Loucy (cell line): Measurements from ENCODE around the gene RHEBL1.

Experiments
- H2AFZ ChIP-seq: fragments of 200-600 bp; sonication (generic); 2 replicates; pipeline ENCODE4 v1.6.0; 2016; ENCODE audit warnings: antibody characterized with exemption, mild to moderate bottlenecking, low read length, moderate library complexity
- H3F3A ChIP-seq: fragments of 200-600 bp; 2 replicates; pipeline ENCODE4 v1.6.0; 2016; ENCODE audit warnings: antibody characterized with exemption, low read depth, mild to moderate bottlenecking
- H3K27me3 ChIP-seq: fragments of 200-600 bp; sonication (generic); 2 replicates; pipeline ENCODE4 v1.6.1; 2014; ENCODE audit warnings: low read length, mild to moderate bottlenecking; ENCODE audit not compliant: insufficient read depth, poor library complexity, severe bottlenecking
- H3K36me3 ChIP-seq: fragments of 200-600 bp; sonication (generic); 2 replicates; pipeline ENCODE4 v1.6.1; 2016; ENCODE audit warnings: low read length; ENCODE audit not compliant: insufficient read depth
- H3K4me1 ChIP-seq: fragments of 200-600 bp; sonication (generic); 2 replicates; pipeline ENCODE4 v1.5.1; 2014; ENCODE audit warnings: low read length, mild to moderate bottlenecking; ENCODE audit not compliant: insufficient read depth, poor library complexity, severe bottlenecking
- H3K4me2 ChIP-seq: fragments of 200-600 bp; sonication (generic); 2 replicates; pipeline ENCODE4 v1.6.0; 2014; ENCODE audit warnings: antibody characterized with exemption, low read length, low read depth, mild to moderate bottlenecking; ENCODE audit not compliant: poor library complexity, severe bottlenecking
- H3K4me3 ChIP-seq: fragments of 200-600 bp; sonication (generic); 2 replicates; pipeline ENCODE4 v1.5.1; 2014; ENCODE audit warnings: low read length, mild to moderate bottlenecking, mixed read lengths; ENCODE audit not compliant: poor library complexity, severe bottlenecking
- H3K79me2 ChIP-seq: fragments of 200-600 bp; sonication (generic); 2 replicates; pipeline ENCODE4 v1.6.1; 2014; ENCODE audit warnings: low read length; ENCODE audit not compliant: insufficient read depth
- H3K9ac ChIP-seq: fragments of 200-600 bp; sonication (generic); 2 replicates; pipeline ENCODE4 v1.6.0; 2014; ENCODE audit warnings: mild to moderate bottlenecking, low read depth, low read length, moderate library complexity; ENCODE audit not compliant: poor library complexity, severe bottlenecking
- H3K9me2 ChIP-seq: fragments of 200-600 bp; sonication (generic); replicated peaks from 2 replicates; pipeline ENCODE4 v1.6.1; 2016; ENCODE audit warnings: low read depth, low read length, mixed read lengths
- H3K9me3 ChIP-seq: fragments of 200-600 bp; sonication (generic); 2 replicates; pipeline ENCODE4 v1.6.1; 2014; ENCODE audit warnings: mild to moderate bottlenecking, antibody characterized with exemption, low read length, low read depth; ENCODE audit not compliant: insufficient read depth
- H4K20me1 ChIP-seq: fragments of 200-600 bp; sonication (generic); 2 replicates; pipeline ENCODE4 v1.6.0; 2014; ENCODE audit warnings: antibody characterized with exemption, low read length, mild to moderate bottlenecking; ENCODE audit not compliant: insufficient read depth, poor library complexity, severe bottlenecking
- EZH2phosphoT487 ChIP-seq: fragments of 200-600 bp; IDR thresholded peaks from 2 replicates; pipeline ENCODE4 v1.6.1; 2018; ENCODE audit warnings: antibody characterized with exemption, mild to moderate bottlenecking, moderate library complexity, borderline replicate concordance
- TF ChIP-seq, protein P1 (sequence below): fragments of 200-600 bp; sonication (generic); conservative IDR thresholded peaks from 2 replicates; pipeline ENCODE4 v1.5.1; 2014; ENCODE audit warnings: mild to moderate bottlenecking, antibody characterized with exemption, low read length

Gene RHEBL1

DNA sequence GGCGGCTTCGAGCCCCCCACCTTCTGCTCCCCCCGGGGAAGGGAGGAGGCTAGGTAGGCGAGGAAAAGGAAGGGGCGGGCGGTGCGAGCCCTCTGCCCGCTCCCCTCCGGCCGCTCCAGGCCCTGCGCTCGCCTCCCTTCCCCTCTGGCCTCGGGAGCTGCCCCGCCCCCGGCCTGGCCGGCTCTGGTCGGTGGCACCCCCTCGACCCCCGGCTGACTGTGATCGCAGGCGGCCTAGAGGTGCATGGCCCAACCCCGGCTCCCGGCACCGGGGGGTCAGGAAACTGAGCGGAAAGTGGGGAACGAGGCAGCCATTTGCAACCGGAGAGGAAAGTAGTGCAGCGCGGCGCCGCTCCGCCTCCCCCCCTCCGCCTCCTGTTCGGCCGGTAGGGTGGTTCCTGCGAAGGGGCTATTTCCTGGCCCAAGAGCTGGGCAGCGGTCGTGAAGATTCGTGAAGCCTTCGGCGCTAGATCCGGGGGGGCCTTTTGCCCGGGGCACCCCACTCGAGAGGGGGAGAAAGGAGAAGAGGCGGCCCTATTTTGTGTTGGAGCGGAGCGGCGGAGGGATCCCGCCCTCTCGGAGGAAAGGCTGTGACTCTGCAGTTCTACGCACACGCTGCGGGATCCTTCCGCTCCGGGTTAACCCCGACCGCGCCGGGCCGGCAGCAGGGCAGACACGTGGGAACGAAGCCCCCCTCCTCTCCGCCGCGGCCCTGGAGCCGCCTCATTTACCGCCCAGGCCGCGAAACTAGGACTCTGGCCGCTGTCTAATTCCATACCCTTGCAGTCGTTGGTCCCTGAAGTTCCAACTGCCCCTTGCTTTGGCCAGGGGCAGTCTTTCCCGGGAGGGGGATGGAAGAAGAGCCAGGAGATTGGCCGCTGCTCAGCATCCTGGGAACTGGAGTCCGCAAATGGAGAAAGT is 9.3 kb downstream of the RHEBL1 start, which contains the start of gene KMT2D:
Gene KMT2D, minus strand, starts transcription at position 558 of the 920 bp plus-strand sequence. CDS start 5,470 bp downstream, outside the sequence.
- Histone ChIP-seq H3K4me2 (peak within 1 kb of the TSS; percentile 99), H4K20me1 (peaks cover 45% of the 10 kb centered on the region), H2AFZ (peak within 1 kb of the TSS; percentile 93), H3K9ac (peak within 1 kb of the TSS; percentile 94), H3K36me3 (no peaks in the 10 kb centered on the region; the same call in 1 of the 2 replicates), H3K79me2 (peaks cover 60% of the 10 kb centered on the region), H3K4me1 (peaks cover 21% of the 10 kb centered on the region), H3K4me3 (peak within 1 kb of the TSS; percentile 86), H3K27me3 (peaks cover 12% of the 10 kb centered on the region), H3F3A (no peaks in the 10 kb centered on the region), H3K9me2 (no peaks in the 10 kb centered on the region), H3K9me3 (no peaks in the 10 kb centered on the region)
- TF ChIP-seq, protein P1, sequence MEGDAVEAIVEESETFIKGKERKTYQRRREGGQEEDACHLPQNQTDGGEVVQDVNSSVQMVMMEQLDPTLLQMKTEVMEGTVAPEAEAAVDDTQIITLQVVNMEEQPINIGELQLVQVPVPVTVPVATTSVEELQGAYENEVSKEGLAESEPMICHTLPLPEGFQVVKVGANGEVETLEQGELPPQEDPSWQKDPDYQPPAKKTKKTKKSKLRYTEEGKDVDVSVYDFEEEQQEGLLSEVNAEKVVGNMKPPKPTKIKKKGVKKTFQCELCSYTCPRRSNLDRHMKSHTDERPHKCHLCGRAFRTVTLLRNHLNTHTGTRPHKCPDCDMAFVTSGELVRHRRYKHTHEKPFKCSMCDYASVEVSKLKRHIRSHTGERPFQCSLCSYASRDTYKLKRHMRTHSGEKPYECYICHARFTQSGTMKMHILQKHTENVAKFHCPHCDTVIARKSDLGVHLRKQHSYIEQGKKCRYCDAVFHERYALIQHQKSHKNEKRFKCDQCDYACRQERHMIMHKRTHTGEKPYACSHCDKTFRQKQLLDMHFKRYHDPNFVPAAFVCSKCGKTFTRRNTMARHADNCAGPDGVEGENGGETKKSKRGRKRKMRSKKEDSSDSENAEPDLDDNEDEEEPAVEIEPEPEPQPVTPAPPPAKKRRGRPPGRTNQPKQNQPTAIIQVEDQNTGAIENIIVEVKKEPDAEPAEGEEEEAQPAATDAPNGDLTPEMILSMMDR: no peak
- TF ChIP-seq EZH2phosphoT487: no peak

DNA sequence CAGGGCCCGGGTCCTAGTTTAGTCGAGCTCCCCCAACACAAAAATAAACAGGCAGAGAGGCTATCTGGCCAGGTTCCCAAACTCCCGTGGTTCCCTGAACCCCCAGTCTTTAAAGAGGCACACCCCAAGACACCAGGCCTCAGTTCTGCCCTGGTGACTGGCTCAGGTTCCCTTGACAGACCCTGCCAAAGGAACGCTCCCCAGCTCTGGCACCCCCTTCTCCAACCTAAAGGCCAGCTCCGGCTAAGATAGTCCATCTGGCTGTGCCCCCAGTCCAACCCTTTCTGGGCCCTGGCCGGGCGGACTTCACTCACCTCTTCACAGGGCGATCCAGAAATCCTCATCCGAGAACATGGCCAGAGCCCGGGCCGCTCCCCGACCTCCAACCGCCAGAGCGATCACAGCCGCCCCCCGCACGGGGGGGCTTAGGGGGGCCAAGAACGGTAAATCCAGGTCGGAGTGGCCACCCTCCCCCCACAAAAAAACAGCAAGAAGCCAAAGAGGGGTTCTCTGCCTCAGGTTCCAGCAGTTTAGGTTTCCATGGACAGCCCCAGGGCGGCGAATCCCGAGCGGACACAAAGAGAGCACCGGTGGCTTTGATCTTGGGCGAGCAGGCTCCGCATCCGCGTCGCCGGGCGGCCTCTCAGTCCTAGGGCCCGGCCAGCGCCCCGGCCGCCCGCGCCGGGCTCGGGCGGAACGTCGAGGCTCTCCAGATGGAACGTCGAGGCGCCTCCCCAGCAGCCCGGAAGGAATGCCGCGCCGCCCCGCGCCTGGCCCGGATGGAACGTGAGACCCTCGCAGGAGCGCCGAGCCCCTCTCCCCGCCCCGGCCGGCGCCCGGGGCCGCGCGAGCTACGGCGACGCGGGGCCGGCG is 10.2 kb downstream of the RHEBL1 start:
- Histone ChIP-seq H2AFZ (peak overlapping the region; percentile 93; the same call in 1 of the 2 replicates), H3K36me3 (peaks cover 8% of the 10 kb centered on the region), H3K4me3 (peak overlapping the region; percentile 86), H3K79me2 (peaks cover 70% of the 10 kb centered on the region), H3K27me3 (peaks cover 12% of the 10 kb centered on the region), H3K4me1 (peaks cover 30% of the 10 kb centered on the region), H3F3A (no peaks in the 10 kb centered on the region), H3K9ac (peak overlapping the region; percentile 94), H3K9me3 (no peaks in the 10 kb centered on the region), H3K9me2 (no peaks in the 10 kb centered on the region), H4K20me1 (peaks cover 55% of the 10 kb centered on the region), H3K4me2 (peak overlapping the region; percentile 99)
- TF ChIP-seq EZH2phosphoT487: no peak
- TF ChIP-seq, protein P1: no peak

- H3K4me1 ChIP-seq: peaks cover 30% of the 10 kb centered on the region
- peak overlapping the region; percentile 94 for H3K9ac ChIP-seq
- no peaks in the 10 kb centered on the region for H3K9me3 ChIP-seq
- H3F3A ChIP-seq: no peaks in the 10 kb centered on the region
- peak overlapping the region; percentile 99 for H3K4me2 ChIP-seq
- H3K79me2 ChIP-seq: peaks cover 76% of the 10 kb centered on the region
- H3K36me3 ChIP-seq: peaks cover 14% of the 10 kb centered on the region
- no peak overlapping the region for H2AFZ ChIP-seq
- peak overlapping the region; percentile 86 for H3K4me3 ChIP-seq
- TF ChIP-seq, protein P1: no peak
- TF ChIP-seq EZH2phosphoT487: no peak
- H3K27me3 ChIP-seq: peaks cover 12% of the 10 kb centered on the region
- H3K9me2 ChIP-seq: no peaks in the 10 kb centered on the region
- peaks cover 60% of the 10 kb centered on the region for H4K20me1 ChIP-seq
Observed at GRCh38 chr12:49059045-49059298, 10.8 kb downstream of the RHEBL1 start.
